H9 (cell line): ENCODE measurements around the gene VGLL3. TPM values are rescaled to one million over a fixed set of nuclear protein-coding genes. Genes with fewer than 3 reads are reported as not detected.

Experiments
- DNase-seq: peaks from one replicate; pipeline ENCODE4 v3.0.0-alpha.2; 2017
- H2AFZ ChIP-seq: one replicate; pipeline ENCODE4 v1.6.1; 2013; ENCODE audit warnings: mild to moderate bottlenecking, low read length, control low read depth, moderate library complexity
- H2AK5ac ChIP-seq: 2 replicates; pipeline ENCODE4 v1.6.1; 2013; ENCODE audit warnings: low read length, control low read depth, mixed read lengths; ENCODE audit not compliant: insufficient read length
- H2BK120ac ChIP-seq: one replicate; pipeline ENCODE4 v1.6.1; 2013; ENCODE audit warnings: low read depth, mild to moderate bottlenecking, low read length, control low read depth, inconsistent platforms; ENCODE audit not compliant: poor library complexity, severe bottlenecking
- H2BK12ac ChIP-seq: 2 replicates; pipeline ENCODE4 v1.6.1; 2013; ENCODE audit warnings: low read length, control low read depth, mixed read lengths, low read depth; ENCODE audit not compliant: insufficient read length
- H2BK15ac ChIP-seq: 2 replicates; pipeline ENCODE4 v1.6.1; 2013; ENCODE audit warnings: low read depth, low read length, control low read depth
- H2BK20ac ChIP-seq: one replicate; pipeline ENCODE4 v1.6.1; 2013; ENCODE audit warnings: low read depth, mild to moderate bottlenecking, low read length, control low read depth, inconsistent platforms; ENCODE audit not compliant: poor library complexity, severe bottlenecking
- H2BK5ac ChIP-seq: 2 replicates; pipeline ENCODE4 v1.6.1; 2013; ENCODE audit warnings: low read length, control low read depth, mixed read lengths; ENCODE audit not compliant: insufficient read length
- H3K14ac ChIP-seq: 2 replicates; pipeline ENCODE4 v1.6.1; 2013; ENCODE audit warnings: low read length, control low read depth; ENCODE audit not compliant: insufficient read depth
- H3K18ac ChIP-seq: 2 replicates; pipeline ENCODE4 v1.6.1; 2013; ENCODE audit warnings: low read depth, mild to moderate bottlenecking, mixed read lengths, low read length, control low read depth; ENCODE audit not compliant: insufficient read length
- H3K23ac ChIP-seq: 2 replicates; pipeline ENCODE4 v1.6.1; 2013; ENCODE audit warnings: low read length, control low read depth, mixed read lengths, low read depth; ENCODE audit not compliant: insufficient read length
- H3K23me2 ChIP-seq: 2 replicates; pipeline ENCODE4 v1.6.1; 2013; ENCODE audit warnings: low read depth, mild to moderate bottlenecking, mixed read lengths, low read length, control low read depth; ENCODE audit not compliant: insufficient read length, poor library complexity, severe bottlenecking
- H3K27ac ChIP-seq: 2 replicates; pipeline ENCODE4 v1.5.1; 2013; ENCODE audit warnings: low read length, control low read depth, mixed read lengths, low read depth; ENCODE audit not compliant: insufficient read length
- H3K27me3 ChIP-seq: 2 replicates; pipeline ENCODE4 v1.6.1; 2013; ENCODE audit warnings: low read length, control low read depth, inconsistent platforms; ENCODE audit not compliant: insufficient read depth
- H3K4ac ChIP-seq: 2 replicates; pipeline ENCODE4 v1.6.1; 2013; ENCODE audit warnings: low read depth, mild to moderate bottlenecking, control low read depth, inconsistent platforms, low read length, moderate library complexity
- H3K4me1 ChIP-seq: 2 replicates; pipeline ENCODE4 v1.6.1; 2013; ENCODE audit warnings: low read length, control low read depth, inconsistent platforms; ENCODE audit not compliant: insufficient read depth
- H3K4me2 ChIP-seq: 2 replicates; pipeline ENCODE4 v1.6.1; 2013; ENCODE audit warnings: low read length, control low read depth, mixed read lengths; ENCODE audit not compliant: insufficient read length, insufficient read depth
- H3K56ac ChIP-seq: 2 replicates; pipeline ENCODE4 v1.6.1; 2013; ENCODE audit warnings: low read depth, mild to moderate bottlenecking, mixed read lengths, low read length, control low read depth; ENCODE audit not compliant: insufficient read length
- H3K79me1 ChIP-seq: 2 replicates; pipeline ENCODE4 v1.6.1; 2013; ENCODE audit warnings: low read depth, mild to moderate bottlenecking, moderate library complexity, low read length, control low read depth, inconsistent platforms; ENCODE audit not compliant: insufficient read depth, poor library complexity, severe bottlenecking
- H3K79me2 ChIP-seq: 2 replicates; pipeline ENCODE4 v1.6.1; 2013; ENCODE audit warnings: low read length, control low read depth, inconsistent platforms; ENCODE audit not compliant: insufficient read depth
- H3K9ac ChIP-seq: 2 replicates; pipeline ENCODE4 v1.6.1; 2013; ENCODE audit warnings: low read length, control low read depth, mixed read lengths; ENCODE audit not compliant: insufficient read length; ENCODE audit errors: extremely low read depth
- H3K9me3 ChIP-seq: one replicate; pipeline ENCODE4 v1.6.1; 2013; ENCODE audit warnings: low read depth, low read length, inconsistent platforms; ENCODE audit not compliant: control insufficient read depth
- H3T11ph ChIP-seq: one replicate; pipeline ENCODE4 v1.6.1; 2013; ENCODE audit warnings: mild to moderate bottlenecking, low read length, control low read depth, inconsistent platforms
- H4K20me1 ChIP-seq: one replicate; pipeline ENCODE4 v1.6.1; 2013; ENCODE audit not compliant: control insufficient read depth, insufficient read length, insufficient read depth
- H4K5ac ChIP-seq: 2 replicates; pipeline ENCODE4 v1.6.1; 2013; ENCODE audit warnings: low read depth, mild to moderate bottlenecking, mixed read lengths, low read length, control low read depth; ENCODE audit not compliant: insufficient read length
- H4K8ac ChIP-seq: replicated peaks from 2 replicates; pipeline ENCODE4 v1.6.1; 2013; ENCODE audit warnings: low read length, control low read depth, mixed read lengths, low read depth; ENCODE audit not compliant: insufficient read length
- H4K91ac ChIP-seq: 2 replicates; pipeline ENCODE4 v1.6.1; 2013; ENCODE audit warnings: low read depth, mild to moderate bottlenecking, moderate library complexity, mixed read lengths, low read length, control low read depth; ENCODE audit not compliant: insufficient read length
- H3K27ac Mint-ChIP-seq, 3 experiments: 2 replicates in 2 of 3; 3 replicates in 1 of 3; pipeline ENCODE4 v1.8.0; 2020 to 2021; ENCODE audit warnings: mixed read lengths in 3 of 3, mild to moderate bottlenecking in 1 of 3, moderate library complexity in 1 of 3
- H3K27me3 Mint-ChIP-seq: 2 replicates; pipeline ENCODE4 v1.8.0; 2021; ENCODE audit warnings: low read depth, mild to moderate bottlenecking, moderate library complexity, mixed read lengths
- H3K36me3 Mint-ChIP-seq, 3 experiments: 2 replicates in 2 of 3; 3 replicates in 1 of 3; pipeline ENCODE4 v1.8.0; 2020 to 2021; ENCODE audit warnings: low read depth in 3 of 3, mixed read lengths in 3 of 3; ENCODE audit not compliant: insufficient read depth in 1 of 3
- H3K4me1 Mint-ChIP-seq, 2 experiments: 2 replicates each; pipeline ENCODE4 v1.8.0; 2020; ENCODE audit warnings: mixed read lengths in 2 of 2
- H3K4me3 Mint-ChIP-seq, 2 experiments: 2 replicates in 1 of 2; 3 replicates in 1 of 2; pipeline ENCODE4 v1.8.0; 2020 to 2021; ENCODE audit warnings: mild to moderate bottlenecking in 2 of 2, mixed read lengths in 2 of 2, moderate library complexity in 1 of 2
- H3K9me3 Mint-ChIP-seq, 2 experiments: 2 replicates in 1 of 2; 3 replicates in 1 of 2; pipeline ENCODE4 v1.8.0; 2020; ENCODE audit warnings: mild to moderate bottlenecking in 2 of 2, mixed read lengths in 2 of 2, moderate library complexity in 1 of 2
- WGBS: extraction: QIAGEN DNeasy Blood & Tissue Kit; methylation state at CpG from one replicate; pipeline ENCODE4 v1.1.7; 2013; ENCODE audit warnings: missing lambda C conversion rate, low lambda C conversion rate, mixed read lengths; ENCODE audit not compliant: insufficient read length; ENCODE audit errors: extremely low coverage; 5-methylcytosine and 5-hydroxymethylcytosine counted together
- total RNA-seq: library from RNA; stranded (reverse); gene quantifications from 2 replicates; pipeline ENCODE4 v1.2.1, GENCODE V29; 2021
- TF ChIP-seq, protein P1 (sequence below): fragments of 200-600 bp; sonication (generic); conservative IDR thresholded peaks from 3 replicates; pipeline ENCODE4 v1.8.0; 2021; ENCODE audit warnings: antibody characterized with exemption, mild to moderate bottlenecking

The VGLL3 gene
- total RNA-seq, 1 experiment from 2014 or later: 19.7 TPM

DNA sequence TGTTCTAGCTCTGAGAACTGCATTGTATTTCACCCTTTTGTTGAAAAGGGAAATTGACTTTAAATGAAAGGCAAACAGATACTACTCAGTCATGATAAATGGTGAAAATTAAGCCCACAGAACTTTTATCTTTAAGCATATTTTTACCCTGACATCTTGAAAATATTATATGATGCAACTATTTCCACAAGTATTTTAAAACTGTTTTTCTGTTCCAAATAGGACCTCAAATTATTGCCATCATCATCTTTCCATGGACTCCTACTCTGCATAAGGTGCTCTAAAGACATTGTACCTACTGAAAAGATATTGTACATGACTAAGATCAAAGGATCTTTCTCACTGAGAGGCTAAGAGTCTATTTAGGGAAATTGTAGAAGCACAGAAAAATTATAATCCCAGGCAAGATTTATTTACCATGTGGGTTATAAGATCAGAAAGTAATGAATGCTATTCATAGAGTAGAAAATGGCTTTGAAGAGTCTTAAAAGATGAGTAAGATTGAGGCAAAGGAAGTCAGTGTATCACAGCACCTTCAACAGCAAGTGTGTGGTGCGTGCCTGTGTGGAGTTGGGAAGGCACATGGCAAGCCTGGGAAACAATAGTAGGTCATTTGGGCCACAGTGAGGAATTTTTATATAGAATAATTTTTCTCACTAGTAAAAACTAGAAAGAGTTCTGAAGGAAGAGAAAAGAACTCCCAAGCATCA, 68.8 kb downstream of the VGLL3 start:
- Histone ChIP-seq H3K27ac (no peak overlapping the region), H4K20me1 (no peaks in the 10 kb centered on the region), H3T11ph (no peak overlapping the region), H3K14ac (no peak overlapping the region), H3K9ac (no peak overlapping the region), H3K56ac (no peak overlapping the region), H3K23ac (no peak overlapping the region), H2BK120ac (no peak overlapping the region), H3K18ac (no peak overlapping the region), H4K8ac (no peak overlapping the region), H4K5ac (no peak overlapping the region), H4K91ac (no peak overlapping the region), H2AK5ac (no peak overlapping the region), H3K79me2 (no peaks in the 10 kb centered on the region), H3K4ac (no peak overlapping the region), H2AFZ (no peak overlapping the region), H2BK15ac (no peak overlapping the region), H3K79me1 (no peaks in the 10 kb centered on the region), H3K4me1 (peaks cover 2% of the 10 kb centered on the region; the same call in 1 of the 2 replicates), H3K23me2 (no peaks in the 10 kb centered on the region), H3K9me3 (no peaks in the 10 kb centered on the region), H3K4me2 (no peak overlapping the region), H3K27me3 (no peaks in the 10 kb centered on the region), H2BK20ac (no peak overlapping the region), H2BK12ac (no peak overlapping the region), H2BK5ac (no peak overlapping the region)
- no peak overlapping the region for H3K27ac Mint-ChIP-seq
- H3K4me1 Mint-ChIP-seq: peaks cover 21 to 31% of the 10 kb centered on the region in 2 experiments
- H3K36me3 Mint-ChIP-seq: no peaks in the 10 kb centered on the region
- no peak overlapping the region for H3K4me3 Mint-ChIP-seq
- no peak for DNase-seq
- no peaks in the 10 kb centered on the region for H3K9me3 Mint-ChIP-seq
- no peaks in the 10 kb centered on the region for H3K27me3 Mint-ChIP-seq
- no CpG with 5 or more reads among the region's 1 CpG for WGBS
- TF ChIP-seq, protein P1, sequence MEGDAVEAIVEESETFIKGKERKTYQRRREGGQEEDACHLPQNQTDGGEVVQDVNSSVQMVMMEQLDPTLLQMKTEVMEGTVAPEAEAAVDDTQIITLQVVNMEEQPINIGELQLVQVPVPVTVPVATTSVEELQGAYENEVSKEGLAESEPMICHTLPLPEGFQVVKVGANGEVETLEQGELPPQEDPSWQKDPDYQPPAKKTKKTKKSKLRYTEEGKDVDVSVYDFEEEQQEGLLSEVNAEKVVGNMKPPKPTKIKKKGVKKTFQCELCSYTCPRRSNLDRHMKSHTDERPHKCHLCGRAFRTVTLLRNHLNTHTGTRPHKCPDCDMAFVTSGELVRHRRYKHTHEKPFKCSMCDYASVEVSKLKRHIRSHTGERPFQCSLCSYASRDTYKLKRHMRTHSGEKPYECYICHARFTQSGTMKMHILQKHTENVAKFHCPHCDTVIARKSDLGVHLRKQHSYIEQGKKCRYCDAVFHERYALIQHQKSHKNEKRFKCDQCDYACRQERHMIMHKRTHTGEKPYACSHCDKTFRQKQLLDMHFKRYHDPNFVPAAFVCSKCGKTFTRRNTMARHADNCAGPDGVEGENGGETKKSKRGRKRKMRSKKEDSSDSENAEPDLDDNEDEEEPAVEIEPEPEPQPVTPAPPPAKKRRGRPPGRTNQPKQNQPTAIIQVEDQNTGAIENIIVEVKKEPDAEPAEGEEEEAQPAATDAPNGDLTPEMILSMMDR: no peak
